Ramos (cell line): ENCODE results near the gene RBFOX2.

Source experiments
- in situ Hi-C: fragments of 300-500 bp; cut with MboI; formaldehyde crosslinking; loops from one replicate; pipeline ENCODE4 v1.14.3; 2022; ENCODE audit warnings: low sequenced_read_pairs; ENCODE audit not compliant: unreplicated experiment

RBFOX2 gene

GRCh38 chr22:35984183-35985175 lies 44.1 kb downstream of the RBFOX2 start:
- in situ Hi-C loops = no loop called here

GRCh38 chr22:35981900-35982299 lies 46.7 kb downstream of the RBFOX2 start:
- in situ Hi-C loops = no loop called here

GRCh38 chr22:35978889-35979288 lies 49.7 kb downstream of the RBFOX2 start:
- in situ Hi-C loops = no loop called here

- in situ Hi-C loops = no loop called here
These were observed 50.4 kb downstream of the RBFOX2 start for GRCh38 chr22:35978201-35978600.

GRCh38 chr22:35977136-35977535 lies 51.5 kb downstream of the RBFOX2 start:
- in situ Hi-C loops = no loop called here

GRCh38 chr22:35973388-35973787 lies 55.2 kb downstream of the RBFOX2 start:
- in situ Hi-C loops = no loop called here

- in situ Hi-C loops = no loop called here
These were observed 56.1 kb downstream of the RBFOX2 start for GRCh38 chr22:35972559-35972958.

- in situ Hi-C loops = no loop called here
These were observed 57.0 kb downstream of the RBFOX2 start for GRCh38 chr22:35971456-35972119.

GRCh38 chr22:35970616-35971455 lies 57.8 kb downstream of the RBFOX2 start:
- in situ Hi-C loops = no loop called here

- in situ Hi-C loops = no loop called here
These were observed 61.6 kb downstream of the RBFOX2 start for GRCh38 chr22:35967046-35967397.

GRCh38 chr22:35966314-35967045 lies 62.1 kb downstream of the RBFOX2 start:
- in situ Hi-C loops = no loop called here

- in situ Hi-C loops = no loop called here
These were observed 65.3 kb downstream of the RBFOX2 start for GRCh38 chr22:35963237-35963810.

- in situ Hi-C loops = no loop called here
These were observed 66.9 kb downstream of the RBFOX2 start for GRCh38 chr22:35961480-35962295.

GRCh38 chr22:35960854-35961253 lies 67.8 kb downstream of the RBFOX2 start:
- in situ Hi-C loops = no loop called here

GRCh38 chr22:35959121-35959800 lies 69.4 kb downstream of the RBFOX2 start:
- in situ Hi-C loops = no loop called here

- in situ Hi-C loops = no loop called here
These were observed 70.3 kb downstream of the RBFOX2 start for GRCh38 chr22:35958334-35958733.

- in situ Hi-C loops = no loop called here
These were observed 71.0 kb downstream of the RBFOX2 start for GRCh38 chr22:35957589-35957988.

- in situ Hi-C loops = no loop called here
These were observed 71.8 kb downstream of the RBFOX2 start for GRCh38 chr22:35956850-35957249.
